IPS DF 6.9 (cell line): ENCODE data around the gene SP2.
"Not testable (repeated sequence)": the region's sequence is repeated elsewhere in the genome, so short reads cannot be mapped to it uniquely, and the experiment has no call there.

Experiments used
- DNase-seq: peaks from one replicate; pipeline ENCODE4 v3.0.0-alpha.2; 2013; ENCODE audit warnings: low read depth, low spot score
- H3K27ac ChIP-seq: one replicate; pipeline ENCODE4 v1.5.1; 2013; ENCODE audit warnings: low read length, control low read depth
- H3K27me3 ChIP-seq: 2 replicates; pipeline ENCODE4 v1.6.1; 2013; ENCODE audit warnings: mild to moderate bottlenecking, low read length; ENCODE audit not compliant: control insufficient read depth, insufficient read depth
- H3K36me3 ChIP-seq: 2 replicates; pipeline ENCODE4 v1.6.1; 2013; ENCODE audit warnings: low read length; ENCODE audit not compliant: control insufficient read depth, insufficient read depth
- H3K4me1 ChIP-seq: 2 replicates; pipeline ENCODE4 v1.6.1; 2013; ENCODE audit warnings: low read length; ENCODE audit not compliant: control insufficient read depth, insufficient read depth
- H3K4me3 ChIP-seq: 2 replicates; pipeline ENCODE4 v1.5.1; 2013; ENCODE audit warnings: mild to moderate bottlenecking, low read length
- H3K9me3 ChIP-seq: 2 replicates; pipeline ENCODE4 v1.6.1; 2013; ENCODE audit warnings: low read length, inconsistent platforms; ENCODE audit not compliant: control insufficient read depth, insufficient read depth
- WGBS: extraction: QIAGEN DNeasy Blood & Tissue Kit; methylation state at CpG from one replicate; pipeline ENCODE4 v1.1.7; 2013; ENCODE audit warnings: mixed read lengths, missing lambda C conversion rate; ENCODE audit not compliant: insufficient read length, insufficient coverage; 5-methylcytosine and 5-hydroxymethylcytosine counted together

SP2 gene

DNA sequence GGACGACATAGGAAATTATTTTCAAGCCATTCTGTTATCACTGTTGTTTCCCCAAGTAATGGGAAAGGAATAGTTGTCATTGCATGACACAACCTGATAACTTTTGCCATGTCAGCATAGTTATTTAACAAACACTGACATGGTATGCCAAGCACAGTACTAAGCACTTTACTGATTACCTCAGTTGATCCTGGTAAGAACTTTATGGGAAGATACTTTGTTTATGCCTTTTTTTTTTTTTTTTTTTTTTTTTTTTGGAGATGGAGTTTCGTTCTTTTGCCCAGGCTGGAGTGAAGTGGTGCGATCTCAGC lies 29.6 kb downstream of the SP2 start:
- Histone ChIP-seq H3K4me3 (no peak overlapping the region), H3K4me1 (no peaks in the 10 kb centered on the region), H3K27ac (no peak overlapping the region), H3K9me3 (no peaks in the 10 kb centered on the region), H3K27me3 (no peaks in the 10 kb centered on the region), H3K36me3 (peaks cover 11% of the 10 kb centered on the region)
- DNase-seq = no peak
- WGBS = no CpG with 5 or more reads among the region's 3 CpGs

DNA sequence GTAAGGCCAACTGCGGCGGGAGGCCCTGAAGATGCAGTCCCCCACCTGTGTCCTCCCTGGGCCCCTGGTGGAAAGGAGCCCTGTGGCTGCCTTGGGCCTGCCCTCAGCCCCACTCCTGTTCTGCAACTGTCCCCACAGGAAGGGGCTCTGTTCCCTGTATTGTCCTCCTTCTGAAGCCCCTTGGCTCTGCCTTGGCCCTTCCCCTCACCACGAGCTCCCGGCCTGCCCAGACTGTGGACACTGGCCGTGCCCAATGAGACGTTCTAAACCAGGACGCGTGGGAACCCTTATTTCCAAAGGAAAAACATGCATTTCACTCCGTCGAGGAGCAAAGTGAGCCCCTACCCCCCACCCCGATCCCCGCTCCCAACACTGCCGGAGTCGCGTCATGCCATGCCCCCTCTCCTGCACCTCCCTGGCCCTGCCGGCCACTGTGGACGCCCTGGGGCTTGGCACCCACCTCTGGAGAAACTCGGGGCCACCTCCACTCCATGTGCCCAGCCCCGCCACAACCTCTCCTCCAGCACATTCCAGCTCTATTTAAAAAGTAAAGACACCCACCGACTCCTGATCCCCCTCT lies 31.9 kb downstream of the SP2 start:
- no peak overlapping the region for H3K27ac ChIP-seq
- H3K27me3 ChIP-seq = no peaks in the 10 kb centered on the region
- DNase-seq = no peak
- H3K4me3 ChIP-seq = no peak overlapping the region
- H3K4me1 ChIP-seq = no peaks in the 10 kb centered on the region
- H3K36me3 ChIP-seq = peaks cover 10% of the 10 kb centered on the region
- no CpG with 5 or more reads among the region's 20 CpGs for WGBS
- H3K9me3 ChIP-seq = no peaks in the 10 kb centered on the region

DNA sequence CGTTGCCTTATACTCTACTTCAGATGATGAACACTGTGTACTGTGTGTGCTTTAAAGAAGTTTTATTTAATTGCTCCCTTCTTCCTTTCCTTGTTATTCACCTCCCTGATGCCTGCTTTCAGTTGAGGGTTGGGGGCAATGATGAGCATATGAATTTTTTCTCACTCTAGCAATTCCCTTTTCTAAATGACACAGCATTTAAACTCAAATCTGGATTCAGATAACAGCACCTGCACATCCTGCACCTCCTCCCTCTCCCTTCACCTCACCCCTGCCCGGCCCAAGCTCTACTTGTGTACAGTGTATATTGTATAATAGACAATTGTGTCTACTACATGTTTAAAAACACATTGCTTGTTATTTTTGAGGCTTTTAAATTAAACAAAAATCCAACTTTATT lies 32.4 kb downstream of the SP2 start:
- H3K9me3 ChIP-seq = no peaks in the 10 kb centered on the region
- H3K4me1 ChIP-seq = no peaks in the 10 kb centered on the region
- DNase-seq = no peak
- H3K27me3 ChIP-seq = no peaks in the 10 kb centered on the region
- H3K27ac ChIP-seq = no peak overlapping the region
- H3K4me3 ChIP-seq = no peak overlapping the region
- peaks cover 6% of the 10 kb centered on the region for H3K36me3 ChIP-seq
- WGBS = no CpG with 5 or more reads among the region's 2 CpGs

DNA sequence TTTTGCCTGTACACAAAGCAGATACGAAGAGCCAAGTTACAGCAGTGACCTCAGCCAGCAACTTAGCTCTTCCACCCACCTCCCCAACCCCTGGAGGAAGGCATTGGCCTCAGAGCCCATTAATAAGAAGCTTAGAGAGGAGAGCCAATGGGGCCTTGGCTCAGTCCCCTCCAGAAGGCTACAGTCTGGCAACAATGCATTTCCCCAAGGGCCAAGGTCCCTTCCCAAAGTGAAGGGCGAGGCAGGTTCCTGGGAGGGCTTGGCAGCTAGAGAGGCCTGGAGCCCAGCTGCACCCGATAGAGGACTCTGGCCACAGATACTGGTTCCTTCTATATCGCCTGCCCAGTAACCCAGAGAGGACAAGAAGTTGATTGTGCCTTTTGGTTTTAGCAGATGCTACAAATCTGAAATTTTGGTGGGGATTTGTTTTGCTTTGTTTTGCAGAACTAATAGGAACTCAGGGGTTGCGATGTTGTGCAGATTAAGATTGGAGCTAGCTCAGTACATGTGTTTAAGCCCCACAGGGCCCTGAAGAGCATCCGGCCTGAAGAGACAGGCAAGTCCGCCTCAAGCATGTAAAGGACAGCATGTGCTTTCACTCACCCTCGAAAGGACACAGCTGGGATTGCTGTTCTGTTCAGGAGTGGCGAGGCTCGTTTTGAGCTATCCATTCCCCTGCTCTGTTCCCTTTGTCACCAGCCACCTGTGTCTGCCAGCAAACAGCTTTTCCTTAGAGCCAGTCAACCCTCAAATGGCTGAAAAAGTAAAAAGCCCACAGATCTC lies 33.4 kb downstream of the SP2 start:
- Histone ChIP-seq H3K9me3 (no peaks in the 10 kb centered on the region), H3K4me1 (no peaks in the 10 kb centered on the region), H3K27ac (no peak overlapping the region), H3K36me3 (peaks cover 6% of the 10 kb centered on the region), H3K4me3 (no peak overlapping the region), H3K27me3 (no peaks in the 10 kb centered on the region)
- no CpG with 5 or more reads among the region's 10 CpGs for WGBS
- no peak for DNase-seq

DNA sequence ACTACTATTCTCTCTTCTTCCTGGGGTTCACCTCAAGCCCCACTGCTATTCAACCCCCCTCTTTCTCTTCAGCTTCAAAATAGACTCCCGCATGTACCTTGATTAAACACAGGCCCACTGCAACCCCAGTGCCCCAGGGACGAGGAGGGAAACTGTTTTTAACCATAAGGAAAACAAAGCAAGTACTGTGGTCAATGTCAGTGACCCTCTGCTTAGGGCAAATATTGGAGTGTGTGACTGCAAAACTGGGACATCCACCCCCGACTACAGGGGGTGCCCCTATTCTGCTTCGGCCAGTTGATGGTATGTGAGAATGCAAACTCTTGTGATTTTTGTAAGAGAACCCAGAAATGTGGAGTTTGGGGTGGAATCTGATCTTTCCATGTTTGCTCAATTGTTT lies 35.8 kb downstream of the SP2 start:
- Histone ChIP-seq H3K4me3 (no peak overlapping the region), H3K27me3 (no peaks in the 10 kb centered on the region), H3K4me1 (no peaks in the 10 kb centered on the region), H3K36me3 (no peaks in the 10 kb centered on the region; the same call in 1 of the 2 replicates), H3K9me3 (no peaks in the 10 kb centered on the region), H3K27ac (no peak overlapping the region)
- no CpG with 5 or more reads among the region's 4 CpGs for WGBS
- no peak for DNase-seq

DNA sequence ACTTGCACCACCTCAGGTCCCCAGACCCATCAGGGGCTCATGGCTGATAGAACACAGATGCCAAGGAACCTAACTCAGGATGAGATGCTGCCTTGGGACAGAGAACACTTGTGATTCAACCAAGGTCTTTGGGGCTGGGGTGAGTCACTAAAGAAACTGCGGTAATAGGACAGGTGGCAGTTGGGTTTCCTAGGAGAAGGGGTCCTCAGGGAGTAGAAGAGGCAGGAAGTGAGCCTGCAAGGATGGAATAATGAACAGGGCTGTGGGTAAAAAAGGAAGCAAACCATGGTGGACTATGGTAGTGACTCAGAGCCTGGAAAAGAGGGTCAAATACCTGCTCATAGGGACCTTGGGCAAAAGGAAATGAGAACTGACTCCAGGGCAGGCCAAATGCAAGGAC lies 38.8 kb downstream of the SP2 start:
- Histone ChIP-seq H3K4me3 (no peak overlapping the region), H3K36me3 (no peaks in the 10 kb centered on the region), H3K27me3 (no peaks in the 10 kb centered on the region), H3K4me1 (no peaks in the 10 kb centered on the region), H3K9me3 (no peaks in the 10 kb centered on the region), H3K27ac (no peak overlapping the region)
- DNase-seq = no peak
- WGBS = no CpG with 5 or more reads among the region's 1 CpG

DNA sequence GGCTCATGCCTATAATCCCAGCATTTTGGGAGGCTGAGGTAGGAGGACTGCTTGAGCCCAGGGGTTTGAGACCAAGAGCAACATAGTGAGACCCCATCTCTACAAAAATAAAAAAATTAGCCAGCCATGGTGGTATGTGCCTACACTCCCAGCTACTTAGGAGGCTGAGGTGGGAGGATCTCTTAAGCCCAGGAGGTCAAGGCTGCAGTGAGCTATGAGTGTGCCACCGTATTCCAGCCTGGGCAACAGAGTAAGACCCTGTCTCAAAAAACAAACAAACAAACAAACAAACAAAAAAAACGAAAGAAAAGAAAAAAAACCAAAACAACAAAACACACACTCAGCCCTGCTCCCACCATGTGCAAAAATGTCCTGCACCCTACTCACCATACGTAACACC lies 39.4 kb downstream of the SP2 start:
- not testable (repeated sequence) for H3K4me3 ChIP-seq, H3K27me3 ChIP-seq, H3K36me3 ChIP-seq, H3K4me1 ChIP-seq, DNase-seq, H3K27ac ChIP-seq, H3K9me3 ChIP-seq
- WGBS = no CpG with 5 or more reads among the region's 3 CpGs

DNA sequence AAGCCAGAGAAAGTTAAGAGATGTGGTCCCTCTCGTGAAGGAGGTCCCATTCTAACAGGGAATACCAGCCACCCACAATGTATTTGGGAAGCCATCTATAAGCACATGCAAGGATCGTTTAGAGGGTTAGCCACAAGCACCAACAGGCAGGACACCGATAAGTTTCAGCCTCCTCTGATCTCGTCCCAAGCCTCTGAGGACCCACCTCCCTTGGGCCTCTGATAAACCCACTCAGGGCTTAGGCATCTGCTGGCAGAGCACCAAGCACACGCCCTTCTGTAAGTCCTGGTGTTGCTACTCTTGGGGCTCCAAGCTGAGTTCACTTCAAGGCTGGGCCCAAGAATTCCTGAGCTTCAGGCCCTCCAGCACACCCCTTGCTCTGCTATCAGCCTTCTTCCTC lies 39.9 kb downstream of the SP2 start:
- no peak overlapping the region for H3K4me3 ChIP-seq
- H3K9me3 ChIP-seq = no peaks in the 10 kb centered on the region
- no peak for DNase-seq
- H3K36me3 ChIP-seq = no peaks in the 10 kb centered on the region
- H3K4me1 ChIP-seq = no peaks in the 10 kb centered on the region
- no CpG with 5 or more reads among the region's 5 CpGs for WGBS
- no peaks in the 10 kb centered on the region for H3K27me3 ChIP-seq
- H3K27ac ChIP-seq = no peak overlapping the region

DNA sequence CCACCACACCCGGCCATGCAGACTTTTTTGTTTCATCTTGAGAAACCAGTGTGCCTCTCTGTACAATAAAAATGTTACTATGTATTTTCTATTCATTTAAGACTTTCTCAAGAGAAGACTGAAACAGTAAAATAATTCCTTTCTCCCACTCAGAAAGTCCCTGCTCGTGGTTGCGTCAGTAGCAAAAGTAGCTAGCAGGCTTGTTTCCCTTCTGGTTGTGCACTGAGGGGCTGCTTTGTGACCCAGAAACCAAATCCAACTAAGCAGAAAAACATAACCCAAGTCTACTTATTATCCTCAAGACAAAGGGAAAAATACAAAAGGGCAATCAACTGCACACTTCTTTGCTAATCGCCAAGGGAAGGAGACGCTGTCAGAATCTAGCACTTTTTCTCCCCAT lies 41.9 kb downstream of the SP2 start:
- Histone ChIP-seq H3K27ac (no peak overlapping the region), H3K27me3 (no peaks in the 10 kb centered on the region), H3K9me3 (no peaks in the 10 kb centered on the region), H3K36me3 (no peaks in the 10 kb centered on the region), H3K4me3 (no peak overlapping the region), H3K4me1 (0 out of 2 replicates have a peak, but pooled peaks cover 2% of the 10 kb centered on the region)
- DNase-seq = no peak
- no CpG with 5 or more reads among the region's 5 CpGs for WGBS

DNA sequence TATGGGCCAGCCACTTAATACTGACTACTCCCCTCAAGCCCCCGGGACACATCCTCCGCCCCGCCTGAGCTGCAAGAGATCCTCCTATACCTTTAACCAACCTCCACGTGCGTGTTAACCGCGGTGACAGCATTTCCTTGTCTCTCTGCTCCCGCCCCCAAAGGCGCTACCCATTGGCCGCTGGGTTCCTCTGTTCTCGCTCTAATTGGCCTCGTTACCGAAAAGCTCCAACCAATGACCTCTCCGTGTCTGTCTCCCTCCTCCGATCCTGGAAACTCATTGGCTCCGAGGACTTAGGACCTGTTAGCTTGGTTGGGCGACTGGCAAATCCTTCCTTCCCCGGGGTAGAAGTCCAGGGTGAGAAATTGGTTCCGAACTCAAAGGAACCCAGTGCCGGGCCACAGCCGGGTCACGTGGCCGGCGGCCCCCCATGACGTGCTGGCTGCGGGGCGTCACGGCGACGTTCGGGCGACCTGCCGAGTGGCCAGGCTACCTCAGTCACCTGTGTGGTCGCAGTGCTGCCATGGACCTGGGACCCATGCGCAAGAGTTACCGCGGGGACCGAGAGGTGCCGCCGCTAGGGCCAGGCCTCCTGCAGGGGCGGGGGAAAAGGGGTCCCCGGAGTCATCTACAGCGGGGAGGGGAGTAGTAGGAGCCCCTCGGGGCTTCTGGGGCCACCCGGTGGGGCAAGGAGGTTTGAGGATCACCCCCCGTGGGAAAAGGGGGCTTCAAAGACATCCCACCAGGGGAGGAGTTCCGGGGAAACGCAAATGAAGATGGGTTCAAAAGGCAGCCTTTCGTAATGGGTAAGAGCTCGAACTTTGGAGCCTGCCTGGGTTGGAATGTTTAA lies 45.4 kb downstream of the SP2 start, which contains the start of gene PNPO:
Gene PNPO, plus strand, starts transcription at position 326 of the 850 bp plus-strand sequence. Its CDS starts 105 bp downstream, at position 431.
- WGBS = no CpG with 5 or more reads among the region's 50 CpGs
- H3K36me3 ChIP-seq = no peaks in the 10 kb centered on the region
- H3K27ac ChIP-seq = no peak within 1 kb of the TSS
- DNase-seq = peak; percentile 92
- H3K4me3 ChIP-seq = peak within 1 kb of the TSS; percentile 34
- H3K4me1 ChIP-seq = 0 out of 2 replicates have a peak, but pooled peaks cover 2% of the 10 kb centered on the region
- H3K27me3 ChIP-seq = no peaks in the 10 kb centered on the region
- H3K9me3 ChIP-seq = no peaks in the 10 kb centered on the region
